Measurements from ENCODE around the gene BTBD6.
A peak's percentile ranks its signal among the peaks of the same experiment; 100 is the strongest.

Gene BTBD6

DNA sequence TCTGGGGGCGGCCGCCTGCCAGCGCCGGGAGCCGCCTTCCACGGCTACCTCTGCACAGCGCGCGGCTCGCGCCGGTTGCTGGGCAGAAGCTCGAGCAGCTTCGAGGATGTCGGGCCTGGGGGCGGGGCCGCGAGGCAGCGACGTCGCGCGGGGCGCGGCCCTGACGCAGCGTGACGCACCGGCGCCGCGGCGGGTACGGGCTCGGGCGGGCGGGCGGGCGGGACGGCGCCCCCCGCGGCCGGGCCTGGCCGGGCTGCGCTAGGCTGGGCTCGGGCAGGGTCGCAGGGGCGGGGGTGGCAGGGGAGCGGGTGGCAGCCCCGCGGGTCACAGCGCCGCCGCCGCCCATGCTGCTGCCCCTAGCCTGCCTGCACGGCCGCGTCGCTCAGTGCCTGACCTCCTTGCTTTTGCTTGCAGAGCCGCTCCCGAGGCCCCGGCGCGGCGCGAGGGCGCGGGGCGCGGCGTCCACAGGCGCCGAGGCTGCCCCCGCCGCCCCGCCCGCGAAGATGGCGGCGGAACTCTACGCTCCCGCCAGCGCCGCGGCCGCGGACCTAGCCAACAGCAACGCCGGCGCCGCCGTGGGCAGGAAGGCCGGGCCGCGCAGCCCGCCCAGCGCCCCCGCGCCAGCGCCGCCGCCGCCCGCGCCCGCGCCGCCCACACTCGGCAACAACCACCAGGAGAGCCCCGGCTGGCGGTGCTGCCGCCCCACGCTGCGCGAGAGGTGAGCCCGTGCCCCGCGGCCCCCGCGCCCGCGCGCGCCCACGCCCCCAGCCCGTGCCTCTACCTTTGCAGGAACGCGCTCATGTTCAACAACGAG is at the start of gene BTBD6:
TSS of gene BTBD6 (plus strand) at position 166 of the 814 bp plus-strand sequence. CDS start at position 345, 179 bp downstream.
- FAIRE-seq (peak; percentile 97), DNase-seq (ENCODE audit: insufficient read length, low spot score) (peak; percentile 94)

DNA sequence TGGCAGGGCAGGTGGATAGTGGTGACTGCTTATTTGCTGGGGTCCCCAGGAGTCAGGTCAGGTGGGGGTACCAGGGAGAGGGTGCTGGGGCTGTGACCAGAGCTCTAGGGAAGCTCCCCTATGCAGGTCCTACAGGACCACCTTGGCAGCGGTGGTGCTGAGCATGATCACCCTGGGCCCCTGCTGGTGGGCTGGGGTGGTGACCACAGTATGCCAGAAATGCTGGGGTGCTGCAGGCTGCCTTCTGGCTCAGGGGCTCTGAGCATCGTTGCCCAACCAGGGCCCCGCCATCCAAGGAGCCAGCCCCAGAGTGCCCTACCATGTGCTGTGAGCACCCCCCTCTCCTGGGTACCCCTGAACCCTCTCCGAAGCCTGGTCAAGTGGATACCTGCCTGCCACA is 49.7 kb upstream of the BTBD6 start:
- DNase-seq (ENCODE audit: insufficient read length, low spot score) (no peak), FAIRE-seq (no peak)

DNA sequence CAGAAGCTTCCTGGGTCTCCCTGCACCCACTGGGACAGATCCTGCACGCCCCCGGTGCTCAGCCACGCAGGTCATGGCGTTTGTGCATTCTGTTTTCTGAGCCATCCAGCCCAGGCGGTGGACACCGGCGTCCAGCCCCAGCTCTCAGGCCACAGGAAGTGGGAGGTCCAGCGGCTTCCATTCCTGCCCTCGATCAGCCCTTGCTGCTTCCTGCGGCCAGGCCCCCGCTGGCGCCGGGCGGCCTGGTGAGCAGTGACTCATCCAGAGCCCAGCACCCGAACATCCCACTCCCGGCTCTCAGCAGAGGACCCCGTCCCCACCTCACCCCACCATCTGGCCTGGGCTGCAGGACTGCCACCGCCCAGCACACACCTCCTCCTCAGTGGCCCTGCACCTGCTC is 49.2 kb upstream of the BTBD6 start:
- FAIRE-seq: no peak

DNA sequence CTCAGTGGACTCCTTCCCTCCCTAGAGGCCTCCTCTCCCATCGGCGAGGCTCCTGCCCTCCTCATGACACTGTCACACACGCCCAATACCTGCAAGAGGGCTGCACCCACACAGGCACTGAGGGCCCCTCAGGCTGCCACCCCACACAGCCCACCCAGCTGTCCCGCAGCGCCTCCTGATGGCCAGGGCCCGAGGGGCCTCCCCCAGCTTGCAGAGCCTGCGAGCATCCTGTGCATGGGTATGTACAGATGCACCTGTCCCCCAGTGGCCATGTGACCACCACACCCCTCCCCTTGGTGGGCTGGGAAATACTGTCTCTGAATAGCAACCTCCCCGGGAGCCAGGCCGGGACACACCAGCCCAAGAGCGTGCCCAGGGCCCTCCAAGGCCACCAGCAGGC is 48.3 kb upstream of the BTBD6 start:
- FAIRE-seq (no peak), DNase-seq (ENCODE audit: insufficient read length, low spot score) (no peak)

More for the DNA sequence above, 49.2 kb upstream of the BTBD6 start:
- no peak for DNase-seq (ENCODE audit: insufficient read length, low spot score)

DNA sequence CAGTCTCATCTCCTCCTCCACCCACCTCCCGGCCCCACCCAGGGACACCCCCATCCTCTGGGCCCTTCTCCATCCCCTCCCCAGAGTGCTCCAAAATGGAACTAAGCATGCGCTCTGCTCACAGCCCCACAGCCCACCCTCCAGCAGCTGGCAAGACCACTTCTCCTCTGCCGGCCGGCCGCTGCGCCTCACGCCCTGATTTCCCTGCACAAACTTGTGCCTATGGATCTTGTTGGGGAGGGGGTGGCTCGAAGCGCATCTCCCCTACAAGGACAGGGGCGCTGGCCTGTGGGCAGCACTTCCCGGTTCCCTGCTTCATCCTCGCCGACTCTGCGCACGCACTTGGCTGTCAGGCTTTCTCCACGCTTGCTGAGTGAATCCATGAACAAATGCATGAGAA is 47.7 kb upstream of the BTBD6 start:
- no peak for FAIRE-seq
- DNase-seq (ENCODE audit: insufficient read length, low spot score): no peak

DNA sequence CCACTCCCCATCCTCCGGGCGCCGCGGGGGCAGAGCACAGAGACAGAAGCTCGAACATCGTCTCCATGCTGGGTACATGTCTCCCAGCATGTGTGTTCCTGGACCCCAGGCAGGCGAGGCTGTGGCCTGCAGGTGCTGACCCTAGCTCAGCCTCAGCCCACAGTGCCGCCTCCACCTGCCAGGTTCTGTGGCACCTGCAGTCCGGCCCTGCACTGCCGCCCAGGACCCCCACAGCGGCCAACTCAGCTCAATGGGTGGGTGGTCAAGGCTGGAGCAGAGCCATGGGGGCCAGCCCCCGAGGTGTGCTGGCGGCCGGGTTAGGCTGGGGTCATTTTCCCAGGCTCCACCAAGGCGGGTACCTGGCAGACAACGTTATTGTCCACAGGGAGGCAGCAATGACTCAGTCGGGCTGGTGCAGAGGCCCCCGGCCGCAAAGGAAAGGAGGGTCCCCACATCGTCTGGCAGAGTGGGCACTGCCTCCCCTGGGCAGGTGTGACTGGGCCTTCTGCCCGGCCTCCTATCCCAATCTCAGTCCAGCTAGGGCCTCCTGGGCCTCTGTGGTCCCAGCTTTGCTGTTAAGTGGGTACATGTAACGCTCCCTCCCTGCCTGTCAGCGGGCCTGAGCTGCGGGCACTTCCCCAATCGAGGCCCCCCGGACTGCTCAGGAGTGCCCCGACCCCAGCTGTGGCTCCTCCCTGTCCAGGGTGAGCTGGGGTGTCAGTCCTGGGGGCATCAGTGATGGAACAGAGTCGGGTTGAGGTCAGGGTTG is 47.0 kb upstream of the BTBD6 start:
- FAIRE-seq (no peak), DNase-seq (ENCODE audit: insufficient read length, low spot score) (no peak)

DNA sequence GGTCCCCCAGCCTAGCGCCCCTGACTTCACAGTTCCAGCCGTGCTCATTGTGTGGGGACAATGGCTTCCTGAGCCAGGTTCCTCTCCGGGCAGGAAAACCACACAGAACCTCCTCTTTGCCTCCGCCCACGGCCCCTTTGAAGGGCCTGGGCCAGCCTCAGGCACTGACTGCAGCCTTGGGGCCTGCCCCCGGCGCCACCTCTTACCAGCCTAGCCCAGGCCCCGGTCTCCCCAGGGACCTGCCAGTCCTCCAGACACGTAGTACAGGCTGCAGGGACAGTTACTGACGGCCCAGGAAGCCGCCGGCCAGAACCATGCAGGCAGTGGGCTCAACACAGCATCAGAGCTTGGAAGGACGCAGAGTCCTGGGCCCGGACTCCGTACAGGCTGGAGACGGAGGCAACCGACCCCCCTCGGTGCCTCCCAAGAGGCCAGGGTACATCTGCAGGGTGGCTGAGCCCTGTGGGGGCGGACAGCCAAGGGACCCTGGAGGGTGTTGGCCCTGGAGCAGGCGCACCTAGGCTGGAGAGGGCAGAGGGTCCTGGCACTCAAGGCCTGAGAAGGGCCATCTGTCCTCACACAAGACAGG is 46.3 kb upstream of the BTBD6 start:
- DNase-seq (ENCODE audit: insufficient read length, low spot score) (no peak), FAIRE-seq (no peak)

DNA sequence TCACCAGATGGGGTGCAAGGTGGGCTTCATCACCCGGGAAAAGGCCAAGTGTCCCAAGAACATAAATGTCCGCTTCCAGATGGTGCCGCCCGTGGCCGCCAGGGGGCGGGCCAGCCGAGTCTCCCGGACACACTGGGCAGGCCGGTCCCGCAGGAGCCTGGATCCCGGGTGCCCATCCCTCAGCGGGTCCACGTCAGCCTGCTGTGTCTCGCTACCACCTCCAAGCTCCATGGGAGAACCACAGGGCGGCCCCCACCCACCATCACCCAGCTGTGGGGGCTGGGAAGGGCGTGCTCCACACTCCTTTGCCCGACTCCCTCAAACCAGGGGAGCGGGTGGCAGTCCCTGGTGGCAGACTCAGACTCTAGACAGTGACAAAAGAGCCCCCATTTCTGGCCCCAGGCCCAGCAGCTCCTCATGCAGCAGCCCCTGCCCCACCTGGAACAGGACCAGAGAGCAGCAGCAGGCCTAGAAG is 45.2 kb upstream of the BTBD6 start:
- FAIRE-seq (peak; percentile 48), DNase-seq (ENCODE audit: insufficient read length, low spot score) (peak; percentile 87)

DNA sequence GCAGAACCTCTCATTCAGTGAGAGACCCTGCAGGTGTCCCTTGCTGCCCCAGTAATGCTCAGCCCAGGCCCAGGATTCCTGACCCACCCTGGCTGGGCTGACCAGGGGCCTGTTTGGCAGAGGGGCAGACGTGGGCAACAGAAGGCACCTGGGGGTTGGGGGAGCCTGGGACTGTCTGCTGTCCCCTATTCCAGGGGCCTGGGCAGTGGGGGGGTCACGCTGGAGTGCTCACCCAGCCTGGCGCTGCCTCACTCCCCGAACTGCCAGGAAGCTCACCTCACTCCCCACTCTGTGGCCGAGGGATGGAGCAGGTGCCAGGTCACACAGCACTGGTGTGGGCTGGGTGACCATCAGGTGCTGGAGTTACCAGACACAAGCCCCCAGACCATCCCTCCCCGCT is 44.6 kb upstream of the BTBD6 start:
- DNase-seq (ENCODE audit: insufficient read length, low spot score) (no peak), FAIRE-seq (no peak)

DNA sequence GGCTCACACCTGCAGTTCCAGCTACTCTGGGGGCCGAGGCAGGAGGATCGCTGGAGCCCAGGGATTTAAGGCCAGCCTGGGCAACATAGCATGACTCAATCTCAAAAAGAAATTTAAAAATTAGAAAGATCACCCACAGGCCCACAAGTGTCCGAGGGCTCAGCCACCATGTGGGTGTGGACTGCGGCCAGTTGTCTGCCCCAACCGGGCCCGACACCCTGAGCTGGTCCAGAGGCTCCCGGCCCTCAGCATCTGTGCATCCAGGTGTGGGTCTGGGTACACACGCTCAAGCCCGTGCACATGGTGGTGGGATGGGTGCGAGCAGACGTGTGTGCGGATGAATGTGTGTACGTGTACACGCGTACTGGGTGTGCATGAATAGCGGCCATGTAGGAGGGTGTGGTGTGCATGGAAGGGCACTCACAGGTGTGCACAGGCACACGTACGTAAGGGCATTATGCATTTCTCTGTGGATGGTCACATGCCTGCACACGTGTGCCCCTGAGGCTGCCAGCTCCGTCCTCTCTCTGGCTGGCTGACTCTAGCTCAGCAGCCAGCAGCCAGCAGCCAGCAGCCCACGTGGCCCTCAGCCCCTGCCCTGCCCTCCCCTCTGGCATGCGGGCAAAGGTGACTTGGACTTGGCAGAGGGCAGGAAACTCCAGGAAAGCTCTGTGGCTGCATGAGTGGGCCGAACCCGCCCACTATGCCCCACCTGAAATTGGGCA is 44.0 kb upstream of the BTBD6 start:
- no peak for DNase-seq (ENCODE audit: insufficient read length, low spot score)
- peak; percentile 85 for FAIRE-seq

DNA sequence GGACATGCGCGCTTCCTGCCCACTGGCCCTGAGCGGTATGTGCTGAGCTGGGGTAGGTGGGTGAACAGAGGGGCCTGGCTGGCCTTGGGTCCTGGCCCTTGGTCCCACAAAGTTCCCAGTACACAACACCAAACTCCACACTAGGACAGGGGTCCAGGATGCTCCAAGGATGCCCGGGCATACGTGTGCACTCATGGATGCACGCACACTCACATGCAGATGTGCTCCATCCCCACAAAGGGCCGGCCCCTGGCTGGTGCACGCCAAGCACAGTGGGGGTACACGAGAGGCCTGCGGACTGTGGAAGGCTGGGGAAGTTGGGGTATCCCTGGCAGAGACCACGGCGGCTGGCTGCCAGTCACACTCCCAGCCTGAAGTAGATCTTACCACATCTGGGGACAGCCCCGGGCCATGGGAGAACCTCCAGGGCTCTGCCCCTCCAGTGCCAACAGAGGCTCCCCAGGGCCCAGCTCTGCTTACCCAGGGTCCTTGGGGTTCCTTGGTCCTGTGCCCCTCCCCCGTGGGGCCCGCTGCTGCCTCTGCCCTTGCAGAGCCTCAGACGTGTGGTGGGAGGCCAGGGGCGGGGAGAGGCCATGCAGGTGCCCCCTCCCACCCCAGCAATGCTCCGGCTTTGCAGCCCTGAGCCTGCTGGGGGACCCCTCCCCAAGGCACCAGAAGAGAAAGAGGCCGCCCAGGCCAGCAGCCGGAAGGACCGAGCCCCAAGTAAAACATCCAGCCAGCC is 43.2 kb upstream of the BTBD6 start:
- DNase-seq (ENCODE audit: insufficient read length, low spot score) (no peak), FAIRE-seq (no peak)

DNA sequence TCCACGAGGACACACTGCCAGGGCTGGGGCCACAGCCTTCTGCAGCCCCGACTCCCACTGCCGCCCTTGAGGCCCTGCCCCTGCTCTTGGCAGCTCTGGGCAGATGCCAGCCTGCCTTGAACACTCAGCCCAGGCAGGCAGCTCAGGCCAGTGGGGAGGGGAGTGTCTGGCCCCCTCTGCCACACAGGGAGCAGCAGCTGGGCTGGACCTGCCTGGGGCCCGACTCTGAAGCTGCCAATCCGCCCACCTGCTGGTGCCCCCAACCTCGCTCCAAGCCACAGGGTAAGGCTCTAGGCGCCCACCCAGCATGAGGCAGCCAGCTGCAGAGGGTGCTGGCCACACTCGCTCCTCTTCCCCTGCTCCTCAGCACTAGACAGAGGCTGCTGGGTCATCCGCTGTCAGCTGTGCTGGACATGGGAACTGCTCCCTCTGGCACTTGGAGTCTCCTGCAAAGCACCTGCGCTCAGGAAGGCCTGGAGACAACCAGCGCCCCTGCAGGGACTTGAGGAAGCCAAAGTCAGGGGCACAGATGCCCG is 42.6 kb upstream of the BTBD6 start:
- FAIRE-seq (no peak), DNase-seq (ENCODE audit: insufficient read length, low spot score) (no peak)

DNA sequence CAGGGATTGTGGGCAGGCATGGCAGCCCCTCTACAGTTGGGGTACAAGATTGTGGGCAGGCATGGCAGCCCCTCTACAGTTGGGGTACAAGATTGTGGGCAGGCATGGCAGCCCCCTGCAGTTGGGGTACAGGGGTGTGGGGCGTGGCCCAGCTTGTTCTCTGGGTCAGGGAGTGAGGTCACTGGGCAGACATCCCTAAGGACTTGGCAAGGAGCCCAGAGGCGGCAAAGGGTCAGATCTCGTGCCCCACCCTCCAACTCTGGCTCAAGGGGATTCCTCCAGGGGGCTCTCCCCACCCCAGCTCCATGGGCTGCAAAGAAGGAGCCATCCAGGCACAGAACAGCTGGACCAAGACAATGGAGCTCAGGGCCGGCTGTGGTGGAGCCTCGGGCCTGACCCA is 41.5 kb upstream of the BTBD6 start:
- no peak for DNase-seq (ENCODE audit: insufficient read length, low spot score)
- no peak for FAIRE-seq

DNA sequence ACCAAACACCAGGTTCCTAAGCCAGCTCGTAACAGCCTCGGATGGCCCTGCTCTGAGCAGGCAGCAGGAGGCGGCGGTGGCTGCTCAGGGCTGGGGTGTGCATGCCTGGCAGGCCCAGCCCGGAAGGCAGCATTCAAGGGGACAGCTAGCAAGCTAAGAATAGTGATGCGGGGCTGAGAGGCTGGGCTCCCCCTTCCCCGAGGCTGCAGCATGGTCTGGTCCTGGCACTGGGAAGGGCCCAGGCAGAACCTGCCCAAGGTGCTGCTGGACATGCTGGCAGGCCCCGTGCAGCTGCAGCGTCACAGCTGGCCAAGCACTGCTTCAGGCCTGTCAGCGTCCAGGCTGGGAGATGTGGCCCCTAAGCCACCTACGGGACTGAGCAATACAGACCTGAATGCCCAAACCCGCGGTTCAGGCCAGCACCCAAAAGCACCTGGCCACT is 40.9 kb upstream of the BTBD6 start:
- FAIRE-seq (no peak), DNase-seq (ENCODE audit: insufficient read length, low spot score) (no peak)

DNA sequence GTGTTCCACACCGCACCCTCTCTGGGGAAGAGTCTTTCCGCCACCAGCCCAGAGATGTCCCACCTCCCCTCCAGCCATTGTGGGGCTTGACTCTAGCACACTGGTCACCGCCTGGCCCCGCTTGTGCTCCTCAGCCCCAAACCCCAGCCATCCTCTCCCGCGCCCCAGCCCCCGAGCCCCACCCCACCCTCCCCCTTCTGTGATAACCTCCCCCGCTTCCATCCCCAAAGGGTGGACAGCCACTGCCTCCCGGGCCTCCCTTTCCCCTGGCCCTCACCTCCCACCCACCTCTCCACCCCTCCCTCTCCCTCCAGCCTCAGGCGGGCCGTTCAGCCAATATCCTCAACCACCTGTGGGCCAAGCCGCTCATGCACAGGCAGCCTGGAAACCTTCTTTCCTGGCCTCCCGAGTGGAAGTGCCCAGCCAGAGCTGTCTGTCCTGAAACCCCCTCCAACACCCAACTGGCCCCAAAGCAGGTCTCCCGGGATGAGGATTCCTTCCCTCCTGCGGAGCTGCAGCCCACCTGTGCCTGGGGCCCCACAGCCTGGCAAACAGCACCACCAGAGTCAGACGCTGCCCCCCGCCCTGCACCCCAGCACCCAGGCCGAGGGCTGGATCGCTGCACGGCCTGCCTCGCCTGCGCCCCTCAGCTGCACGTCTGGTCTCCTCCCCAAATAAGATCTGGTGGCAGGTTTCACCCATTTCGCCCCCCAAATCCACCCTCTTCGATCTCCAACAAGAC is 40.2 kb upstream of the BTBD6 start:
- FAIRE-seq (no peak), DNase-seq (ENCODE audit: insufficient read length, low spot score) (no peak)

DNA sequence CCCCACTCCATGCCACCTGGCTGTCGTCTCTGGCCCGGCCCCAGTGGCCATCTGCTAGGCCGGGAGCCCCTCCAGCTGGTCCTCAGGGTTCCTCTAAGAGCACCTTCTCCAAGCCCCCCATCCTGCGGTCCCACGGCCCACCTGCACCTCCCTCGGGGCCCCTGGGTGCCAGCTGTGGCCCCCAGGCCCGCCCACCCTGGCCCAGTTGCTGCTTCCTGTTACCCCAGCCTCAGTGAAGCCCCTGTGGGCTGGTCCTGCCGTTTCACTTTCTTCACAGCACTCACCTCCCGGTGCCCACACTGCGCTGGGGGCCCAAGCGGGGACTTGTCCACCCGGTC is 39.6 kb upstream of the BTBD6 start:
- no peak for FAIRE-seq
- no peak for DNase-seq (ENCODE audit: insufficient read length, low spot score)

DNA sequence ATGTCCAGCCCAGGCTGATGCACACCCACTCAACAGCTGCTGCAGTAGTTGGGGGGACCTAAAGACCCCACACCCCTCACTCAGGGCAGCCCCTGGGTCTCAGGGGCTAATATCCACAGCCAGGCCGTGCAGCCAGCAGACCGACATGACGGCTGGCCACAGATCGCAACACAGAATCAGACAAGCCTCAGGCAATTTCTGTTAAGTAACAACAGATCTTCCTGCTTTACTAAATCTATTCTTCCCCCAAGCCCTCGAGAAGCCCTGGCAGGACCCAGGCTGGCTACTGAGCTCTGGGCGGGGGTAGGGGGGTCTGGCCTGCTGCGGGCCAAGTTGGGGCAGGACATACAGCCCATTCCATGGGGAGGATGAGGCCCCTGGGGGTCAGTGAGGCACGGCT is 39.2 kb upstream of the BTBD6 start:
- no peak for FAIRE-seq

DNA sequence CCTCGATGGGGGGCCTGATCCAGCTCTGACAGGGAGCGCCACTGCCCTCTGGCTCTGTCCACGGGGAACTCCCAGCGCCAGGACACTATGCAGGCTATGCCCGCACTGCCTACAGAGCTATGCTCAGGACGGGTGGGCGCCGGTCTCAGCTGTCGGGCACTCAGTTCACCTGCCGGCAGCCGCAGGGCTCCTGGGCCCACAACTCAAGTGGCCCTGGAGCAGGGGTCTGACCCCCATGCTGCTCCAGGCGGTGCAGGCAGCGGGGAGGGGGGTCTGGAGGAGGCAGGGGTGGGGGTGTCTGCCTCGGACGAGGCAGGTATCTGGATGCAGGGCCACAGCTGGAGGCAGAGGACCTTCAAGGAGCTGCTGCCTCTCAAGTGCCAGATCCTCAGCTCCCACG is 38.7 kb upstream of the BTBD6 start:
- FAIRE-seq (no peak), DNase-seq (ENCODE audit: insufficient read length, low spot score) (no peak)

More for the DNA sequence above, 39.2 kb upstream of the BTBD6 start:
- DNase-seq (ENCODE audit: insufficient read length, low spot score): no peak

Measured in HTR-8/SVneo (cell line).